HEK293 (cell line): ENCODE measurements around the gene PTGIR.

ENCODE experiments used
- CTCF ChIP-seq: fragments of 450-650 bp; formaldehyde crosslinking; IDR thresholded peaks from 2 replicates; pipeline ENCODE4 v1.5.1; 2016; ENCODE audit warnings: missing biosample characterization, missing genetic modification characterization
- HOXA7 ChIP-seq: sonication (generic); formaldehyde crosslinking; IDR thresholded peaks from 2 replicates; pipeline ENCODE4 v1.8.1; 2022; ENCODE audit warnings: missing genetic modification reagents, borderline replicate concordance
- KLF9 ChIP-seq: fragments of 450-650 bp; formaldehyde crosslinking; IDR thresholded peaks from 2 replicates; pipeline ENCODE4 v1.5.1; 2016; ENCODE audit warnings: missing biosample characterization, missing genetic modification characterization, low read depth
- PATZ1 ChIP-seq: fragments of 450-650 bp; formaldehyde crosslinking; IDR thresholded peaks from 2 replicates; pipeline ENCODE4 v1.5.1; 2016; ENCODE audit warnings: missing biosample characterization, missing genetic modification characterization
- PRDM2 ChIP-seq: fragments of 450-650 bp; formaldehyde crosslinking; IDR thresholded peaks from 2 replicates; pipeline ENCODE4 v1.5.1; 2016; ENCODE audit warnings: missing biosample characterization, missing genetic modification characterization, borderline replicate concordance
- YY2 ChIP-seq: fragments of 450-650 bp; formaldehyde crosslinking; IDR thresholded peaks from 2 replicates; pipeline ENCODE4 v1.5.1; 2016; ENCODE audit warnings: missing biosample characterization, missing genetic modification characterization
- ZBTB17 ChIP-seq: fragments of 450-650 bp; formaldehyde crosslinking; IDR thresholded peaks from 2 replicates; pipeline ENCODE4 v1.5.1; 2016; ENCODE audit warnings: missing biosample characterization, missing genetic modification characterization
- ZEB2 ChIP-seq: fragments of 450-650 bp; formaldehyde crosslinking; IDR thresholded peaks from 2 replicates; pipeline ENCODE4 v1.5.1; 2016; ENCODE audit warnings: missing biosample characterization, missing genetic modification characterization
- ZNF155 ChIP-seq: fragments of 450-650 bp; formaldehyde crosslinking; IDR thresholded peaks from 2 replicates; pipeline ENCODE4 v1.5.1; 2016; ENCODE audit warnings: missing biosample characterization, missing genetic modification characterization
- ZNF248 ChIP-seq: fragments of 450-650 bp; formaldehyde crosslinking; IDR thresholded peaks from 2 replicates; pipeline ENCODE4 v1.5.1; 2017; ENCODE audit warnings: missing biosample characterization, missing genetic modification characterization
- ZNF280C ChIP-seq: fragments of 450-650 bp; formaldehyde crosslinking; IDR thresholded peaks from 2 replicates; pipeline ENCODE4 v1.5.1; 2016; ENCODE audit warnings: missing biosample characterization, missing genetic modification characterization
- ZNF311 ChIP-seq: fragments of 450-650 bp; formaldehyde crosslinking; IDR thresholded peaks from 2 replicates; pipeline ENCODE4 v1.5.1; 2017; ENCODE audit warnings: missing biosample characterization, missing genetic modification characterization, borderline replicate concordance
- ZNF335 ChIP-seq: fragments of 450-650 bp; formaldehyde crosslinking; conservative IDR thresholded peaks from 2 replicates; pipeline ENCODE4 v1.5.1; 2016; ENCODE audit warnings: missing biosample characterization, missing genetic modification characterization
- ZNF354C ChIP-seq: fragments of 450-650 bp; formaldehyde crosslinking; IDR thresholded peaks from 2 replicates; pipeline ENCODE4 v1.5.1; 2016; ENCODE audit warnings: missing biosample characterization, missing genetic modification characterization, low read depth, borderline replicate concordance
- ZNF426 ChIP-seq: fragments of 450-650 bp; formaldehyde crosslinking; IDR thresholded peaks from 2 replicates; pipeline ENCODE4 v1.5.1; 2017; ENCODE audit warnings: missing biosample characterization, missing genetic modification characterization, mild to moderate bottlenecking, inconsistent platforms, moderate library complexity
- ZNF433 ChIP-seq: fragments of 450-650 bp; formaldehyde crosslinking; IDR thresholded peaks from 2 replicates; pipeline ENCODE4 v1.5.1; 2016; ENCODE audit warnings: missing biosample characterization, missing genetic modification characterization, low read depth
- ZNF513 ChIP-seq: fragments of 450-650 bp; IDR thresholded peaks from 2 replicates; pipeline ENCODE4 v1.5.1; 2018; ENCODE audit warnings: missing biosample characterization, missing genetic modification characterization
- ZNF518A ChIP-seq: fragments of 450-650 bp; formaldehyde crosslinking; conservative IDR thresholded peaks from 2 replicates; pipeline ENCODE4 v1.5.1; 2016; ENCODE audit warnings: low read depth, missing biosample characterization, missing genetic modification characterization
- ZNF544 ChIP-seq: fragments of 450-650 bp; formaldehyde crosslinking; IDR thresholded peaks from 2 replicates; pipeline ENCODE4 v1.5.0; 2017; ENCODE audit warnings: missing biosample characterization, missing genetic modification characterization
- ZNF585B ChIP-seq: fragments of 450-650 bp; formaldehyde crosslinking; IDR thresholded peaks from 2 replicates; pipeline ENCODE4 v1.5.1; 2016; ENCODE audit warnings: missing biosample characterization, missing genetic modification characterization
- ZNF660 ChIP-seq: fragments of 450-650 bp; IDR thresholded peaks from 2 replicates; pipeline ENCODE4 v1.5.1; 2018; ENCODE audit warnings: missing biosample characterization, mild to moderate bottlenecking, missing genetic modification characterization

The PTGIR gene

GRCh38 chr19:46614114-46614722 lies 10.7 kb downstream of the PTGIR start (continued):
- TF ChIP-seq ZNF280C (no peak), ZNF426 (tag by site-specific recombination) (no peak), ZNF248 (tag by site-specific recombination) (no peak), ZNF585B (no peak), YY2 (tag by site-specific recombination) (no peak), ZNF311 (tag by site-specific recombination) (no peak), ZNF513 (tag by site-specific recombination) (no peak), ZNF335 (tag by site-specific recombination) (peak; percentile 80), KLF9 (tag by site-specific recombination) (no peak), ZEB2 (no peak), PRDM2 (tag by site-specific recombination) (no peak), ZNF518A (no peak), ZNF544 (tag by site-specific recombination) (no peak), ZBTB17 (tag by site-specific recombination) (peak; percentile 35; the same call in 1 of the 2 replicates), HOXA7 (no peak), PATZ1 (tag by site-specific recombination) (peak; percentile 33; the same call in 1 of the 2 replicates), ZNF354C (tag by site-specific recombination) (no peak), ZNF155 (tag by site-specific recombination) (no peak), CTCF (tag by site-specific recombination) (peak; percentile 80), ZNF660 (peak; percentile 75), ZNF433 (no peak)
